RWPE2 (cell line): ENCODE results near the gene BRSK2.

Experiments
- ATAC-seq: fragments of 200-7000 bp; cut with Tn5 transposase; 3 replicates; pipeline ENCODE4 v1.9.1; 2021; ENCODE audit warnings: low read depth
- DNase-seq: peaks from one replicate; pipeline ENCODE4 v3.0.0-alpha.2; 2020; ENCODE audit warnings: low spot score
- H3K27ac ChIP-seq: fragments of 450-650 bp; 2 replicates; pipeline ENCODE4 v1.5.1; 2017; ENCODE audit warnings: mild to moderate bottlenecking; ENCODE audit not compliant: poor library complexity, severe bottlenecking
- H3K27me3 ChIP-seq: fragments of 250-450 bp; sonication (Bioruptor Pico); 2 replicates; pipeline ENCODE4 v1.5.1; 2021; ENCODE audit warnings: mild to moderate bottlenecking, moderate library complexity; ENCODE audit not compliant: insufficient read depth, poor library complexity, severe bottlenecking
- H3K36me3 ChIP-seq: fragments of 250-450 bp; sonication (Bioruptor Pico); 2 replicates; pipeline ENCODE4 v1.5.1; 2020; ENCODE audit warnings: low read depth, mild to moderate bottlenecking, moderate library complexity
- H3K4me1 ChIP-seq: fragments of 250-450 bp; sonication (Bioruptor Pico); 2 replicates; pipeline ENCODE4 v1.5.1; 2021; ENCODE audit warnings: mild to moderate bottlenecking, moderate library complexity; ENCODE audit not compliant: insufficient read depth, poor library complexity, severe bottlenecking
- H3K4me3 ChIP-seq: fragments of 250-450 bp; sonication (Bioruptor Pico); 2 replicates; pipeline ENCODE4 v1.5.1; 2021; ENCODE audit warnings: mild to moderate bottlenecking, moderate library complexity; ENCODE audit not compliant: severe bottlenecking
- H3K9me3 ChIP-seq: fragments of 250-450 bp; sonication (Bioruptor Pico); 2 replicates; pipeline ENCODE4 v1.5.1; 2021; ENCODE audit warnings: mild to moderate bottlenecking, moderate library complexity; ENCODE audit not compliant: severe bottlenecking
- TF ChIP-seq, protein P1 (sequence below): fragments of 450-650 bp; IDR thresholded peaks from one replicate; pipeline ENCODE4 v1.5.1; 2017; ENCODE audit warnings: mild to moderate bottlenecking, moderate library complexity; ENCODE audit not compliant: poor library complexity, severe bottlenecking

BRSK2 gene

DNA sequence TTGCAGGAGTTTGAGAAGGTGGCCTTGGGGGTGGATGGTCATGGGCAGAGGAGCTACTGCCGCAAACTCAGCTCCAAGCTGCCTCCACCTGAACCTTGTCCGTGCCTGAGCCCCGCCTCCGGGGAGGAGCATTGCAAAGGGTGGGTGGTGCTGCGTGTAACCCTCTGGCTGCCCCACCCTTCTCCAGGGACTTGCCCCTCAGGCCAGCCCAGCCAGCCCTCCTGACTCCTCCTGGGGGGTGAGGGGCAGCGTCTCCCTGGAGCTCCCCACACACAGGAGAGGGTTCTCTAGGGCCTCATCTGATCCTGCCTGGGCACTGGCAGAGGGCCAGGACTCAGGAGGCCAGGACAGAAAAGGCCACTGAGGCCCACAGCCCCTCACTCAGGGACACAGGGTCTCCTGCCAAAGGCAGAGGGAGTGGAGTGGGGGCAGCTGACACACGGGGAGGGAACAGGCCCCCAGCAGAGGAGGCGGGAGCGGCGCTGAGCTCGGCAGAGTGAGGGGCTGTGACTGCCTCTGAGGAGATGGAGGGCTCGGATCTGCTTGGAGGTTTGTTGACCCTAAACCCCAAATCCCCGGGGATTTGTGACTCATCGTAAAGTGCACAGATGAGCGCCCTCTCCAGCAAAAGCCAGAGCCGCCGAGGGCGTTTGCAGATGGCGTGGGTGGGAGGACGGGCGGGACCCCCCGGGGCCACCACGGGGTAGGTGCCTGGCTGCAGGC is 12.8 kb downstream of the BRSK2 start:
- Histone ChIP-seq H3K36me3 (no peaks in the 10 kb centered on the region), H3K27me3 (no peaks in the 10 kb centered on the region), H3K27ac (no peak overlapping the region), H3K4me3 (no peak overlapping the region), H3K9me3 (no peaks in the 10 kb centered on the region), H3K4me1 (no peaks in the 10 kb centered on the region)
- TF ChIP-seq, protein P1, sequence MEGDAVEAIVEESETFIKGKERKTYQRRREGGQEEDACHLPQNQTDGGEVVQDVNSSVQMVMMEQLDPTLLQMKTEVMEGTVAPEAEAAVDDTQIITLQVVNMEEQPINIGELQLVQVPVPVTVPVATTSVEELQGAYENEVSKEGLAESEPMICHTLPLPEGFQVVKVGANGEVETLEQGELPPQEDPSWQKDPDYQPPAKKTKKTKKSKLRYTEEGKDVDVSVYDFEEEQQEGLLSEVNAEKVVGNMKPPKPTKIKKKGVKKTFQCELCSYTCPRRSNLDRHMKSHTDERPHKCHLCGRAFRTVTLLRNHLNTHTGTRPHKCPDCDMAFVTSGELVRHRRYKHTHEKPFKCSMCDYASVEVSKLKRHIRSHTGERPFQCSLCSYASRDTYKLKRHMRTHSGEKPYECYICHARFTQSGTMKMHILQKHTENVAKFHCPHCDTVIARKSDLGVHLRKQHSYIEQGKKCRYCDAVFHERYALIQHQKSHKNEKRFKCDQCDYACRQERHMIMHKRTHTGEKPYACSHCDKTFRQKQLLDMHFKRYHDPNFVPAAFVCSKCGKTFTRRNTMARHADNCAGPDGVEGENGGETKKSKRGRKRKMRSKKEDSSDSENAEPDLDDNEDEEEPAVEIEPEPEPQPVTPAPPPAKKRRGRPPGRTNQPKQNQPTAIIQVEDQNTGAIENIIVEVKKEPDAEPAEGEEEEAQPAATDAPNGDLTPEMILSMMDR = no peak
- DNase-seq (no peak), ATAC-seq (no peak)

DNA sequence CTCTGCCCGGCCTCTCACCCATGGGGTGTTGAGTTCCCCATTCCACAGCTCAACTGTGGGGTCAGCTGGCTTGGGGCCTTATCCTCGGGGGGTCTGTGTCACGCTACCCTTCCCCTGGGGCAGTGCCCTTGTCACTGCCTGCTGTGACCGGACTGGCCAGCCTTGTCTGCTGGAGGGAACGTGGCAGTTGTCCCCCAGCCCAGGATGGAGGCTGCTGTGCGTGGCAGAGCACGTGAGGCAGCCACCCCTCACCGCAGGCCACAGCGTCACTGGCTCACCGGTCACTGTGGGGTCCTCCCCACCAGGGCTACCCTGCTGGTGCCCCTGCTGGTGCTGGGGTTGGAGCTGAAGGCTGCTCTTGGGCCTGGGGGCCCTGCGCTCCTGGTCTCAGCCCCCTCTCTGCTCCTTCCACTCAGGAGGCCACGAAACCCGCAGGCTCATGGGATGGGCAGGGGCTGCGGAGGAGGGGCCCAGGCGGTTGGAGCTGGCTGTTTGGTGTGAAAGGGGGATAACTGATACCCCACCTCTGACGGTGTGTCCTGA is 13.4 kb downstream of the BRSK2 start:
- DNase-seq (no peak), ATAC-seq (no peak)
- H3K36me3 ChIP-seq = no peaks in the 10 kb centered on the region
- no peaks in the 10 kb centered on the region for H3K27me3 ChIP-seq
- TF ChIP-seq, protein P1 = no peak
- H3K9me3 ChIP-seq = no peaks in the 10 kb centered on the region
- H3K4me1 ChIP-seq = no peaks in the 10 kb centered on the region
- H3K4me3 ChIP-seq = no peak overlapping the region
- H3K27ac ChIP-seq = no peak overlapping the region

DNA sequence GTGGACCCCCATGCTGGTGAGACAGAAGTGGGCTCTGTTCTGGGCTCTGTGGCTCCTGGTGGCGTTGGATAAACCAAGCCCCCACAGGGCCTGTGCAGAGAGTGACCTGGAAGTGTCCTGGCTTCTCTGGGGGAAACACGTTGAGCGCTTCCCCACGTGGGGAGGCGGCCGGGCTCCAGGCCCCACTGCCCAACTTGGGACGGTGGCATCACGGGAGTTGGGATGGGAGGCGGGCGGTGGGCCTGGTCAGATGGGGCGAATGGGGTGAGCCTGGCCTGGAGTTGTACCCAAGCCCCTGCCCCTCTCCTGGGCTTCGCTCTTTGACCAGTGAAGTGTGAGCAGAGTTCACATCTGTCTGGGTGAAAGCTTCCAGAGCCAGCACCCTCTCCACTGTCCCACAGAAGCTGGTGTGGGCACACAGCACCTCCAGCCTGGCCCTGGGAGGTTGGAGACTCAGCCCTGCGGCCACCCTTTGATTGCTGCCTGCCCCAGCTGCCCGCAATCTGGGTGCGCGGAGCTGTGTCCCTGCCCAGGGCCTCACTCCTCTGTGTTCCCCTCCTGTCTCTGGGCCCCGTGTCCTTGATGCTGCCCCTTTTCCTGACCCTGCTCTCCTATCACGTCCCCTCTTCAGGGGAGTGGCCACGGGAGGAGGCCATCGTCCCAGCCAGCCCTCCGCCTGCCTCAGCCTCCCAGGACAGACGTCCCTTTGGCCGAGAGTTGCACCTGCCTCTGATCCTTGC is 14.2 kb downstream of the BRSK2 start:
- H3K4me3 ChIP-seq = no peak overlapping the region
- ATAC-seq = no peak
- no peak for DNase-seq
- TF ChIP-seq, protein P1 = no peak
- no peaks in the 10 kb centered on the region for H3K9me3 ChIP-seq
- no peaks in the 10 kb centered on the region for H3K4me1 ChIP-seq
- H3K27me3 ChIP-seq = no peaks in the 10 kb centered on the region
- H3K27ac ChIP-seq = no peak overlapping the region
- no peaks in the 10 kb centered on the region for H3K36me3 ChIP-seq

DNA sequence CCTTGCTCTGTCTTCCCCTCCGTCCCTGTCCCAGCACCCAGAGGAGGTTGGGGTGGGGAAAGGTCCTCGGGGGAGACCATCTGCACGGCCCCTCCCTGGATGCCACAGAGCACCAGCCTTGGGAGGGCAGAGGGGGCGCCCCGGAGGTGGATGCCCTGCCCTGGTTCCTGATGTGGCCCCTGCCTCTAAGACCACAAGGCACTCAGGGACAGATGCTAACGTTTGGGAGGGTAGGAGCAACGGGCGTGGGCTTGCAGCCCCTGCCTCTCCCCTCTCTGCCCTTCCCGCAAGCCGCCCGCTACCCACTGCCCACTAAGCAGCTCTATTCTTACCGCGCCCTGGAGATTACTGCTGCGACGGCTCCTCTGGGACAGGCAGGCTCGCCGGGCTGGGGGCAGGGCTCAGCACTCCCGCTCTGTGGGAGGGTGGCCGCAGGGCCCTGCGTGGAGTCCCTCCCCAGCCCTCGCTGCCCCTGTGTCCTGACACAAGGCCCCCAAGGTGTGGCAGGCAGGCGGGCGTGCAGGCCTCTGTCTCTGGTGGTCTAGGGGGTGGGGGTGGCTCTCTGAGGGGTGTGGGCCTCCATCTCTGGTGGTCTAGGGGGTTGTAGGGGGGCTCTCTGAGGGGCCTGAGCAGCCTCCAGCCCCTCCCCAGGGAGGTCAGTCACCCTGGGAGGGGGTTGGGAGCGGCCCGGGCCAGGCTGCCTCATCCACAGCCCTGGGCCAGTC is 14.9 kb downstream of the BRSK2 start:
- Histone ChIP-seq H3K9me3 (no peaks in the 10 kb centered on the region), H3K4me1 (no peaks in the 10 kb centered on the region), H3K27me3 (no peaks in the 10 kb centered on the region), H3K4me3 (no peak overlapping the region), H3K27ac (no peak overlapping the region), H3K36me3 (no peaks in the 10 kb centered on the region)
- no peak for DNase-seq
- ATAC-seq = no peak
- TF ChIP-seq, protein P1 = no peak
